Loucy (cell line): ENCODE results near the gene BTN3A1.

Experiments
- EZH2phosphoT487 ChIP-seq: fragments of 200-600 bp; IDR thresholded peaks from 2 replicates; pipeline ENCODE4 v1.6.1; 2018; ENCODE audit warnings: antibody characterized with exemption, mild to moderate bottlenecking, moderate library complexity, borderline replicate concordance
- TF ChIP-seq, protein P1 (sequence below): fragments of 200-600 bp; sonication (generic); conservative IDR thresholded peaks from 2 replicates; pipeline ENCODE4 v1.5.1; 2014; ENCODE audit warnings: mild to moderate bottlenecking, antibody characterized with exemption, low read length

DNA sequence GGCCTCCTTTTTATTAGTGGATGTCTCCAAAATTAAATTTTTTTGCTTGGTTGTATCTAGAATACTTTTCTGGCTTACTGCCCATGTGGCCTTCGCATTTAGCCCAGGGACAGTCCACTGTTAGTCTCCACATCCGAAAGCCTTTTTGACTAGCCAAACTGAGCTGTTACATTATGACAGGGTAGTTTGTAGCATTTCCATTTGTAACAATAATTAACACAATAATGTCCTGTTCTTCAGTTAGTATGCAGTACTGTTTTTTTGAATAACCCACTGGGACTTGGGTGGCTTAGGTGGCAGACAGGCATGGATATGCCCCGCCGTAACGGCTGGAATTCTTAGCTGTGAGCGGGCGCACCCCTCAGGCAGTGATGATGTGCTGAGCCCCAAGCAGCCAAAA is 49.8 kb upstream of the BTN3A1 start:
- TF ChIP-seq, protein P1, sequence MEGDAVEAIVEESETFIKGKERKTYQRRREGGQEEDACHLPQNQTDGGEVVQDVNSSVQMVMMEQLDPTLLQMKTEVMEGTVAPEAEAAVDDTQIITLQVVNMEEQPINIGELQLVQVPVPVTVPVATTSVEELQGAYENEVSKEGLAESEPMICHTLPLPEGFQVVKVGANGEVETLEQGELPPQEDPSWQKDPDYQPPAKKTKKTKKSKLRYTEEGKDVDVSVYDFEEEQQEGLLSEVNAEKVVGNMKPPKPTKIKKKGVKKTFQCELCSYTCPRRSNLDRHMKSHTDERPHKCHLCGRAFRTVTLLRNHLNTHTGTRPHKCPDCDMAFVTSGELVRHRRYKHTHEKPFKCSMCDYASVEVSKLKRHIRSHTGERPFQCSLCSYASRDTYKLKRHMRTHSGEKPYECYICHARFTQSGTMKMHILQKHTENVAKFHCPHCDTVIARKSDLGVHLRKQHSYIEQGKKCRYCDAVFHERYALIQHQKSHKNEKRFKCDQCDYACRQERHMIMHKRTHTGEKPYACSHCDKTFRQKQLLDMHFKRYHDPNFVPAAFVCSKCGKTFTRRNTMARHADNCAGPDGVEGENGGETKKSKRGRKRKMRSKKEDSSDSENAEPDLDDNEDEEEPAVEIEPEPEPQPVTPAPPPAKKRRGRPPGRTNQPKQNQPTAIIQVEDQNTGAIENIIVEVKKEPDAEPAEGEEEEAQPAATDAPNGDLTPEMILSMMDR, result no peak
- TF ChIP-seq EZH2phosphoT487, result no peak
